IMR-90 (cell line): ENCODE data around the gene ADCY2. TPM values are rescaled to one million over a fixed set of nuclear protein-coding genes. Genes with fewer than 3 reads are reported as not detected.

Experiments
- ATAC-seq: fragments of 200-7000 bp; cut with Tn5 transposase; 2 replicates; pipeline ENCODE4 v1.9.1; 2020; ENCODE audit warnings: low read depth, mild to moderate bottlenecking, moderate library complexity
- BruUV-seq: library from RNA; stranded (reverse); fragments of 400-500 nt; replicated peaks from 2 replicates; lab custom pipeline; 2021; lab: Mats Ljungman, UMichigan
- CTCF ChIA-PET: fragments of 300-600 bp; formaldehyde crosslinking; extraction: SDS; loops from one replicate; lab custom pipeline; 2021; ENCODE audit warnings: antibody characterized with exemption; lab: Yijun Ruan, JAX
- POLR2A ChIA-PET: fragments of 300-600 bp; sonication (Branson Sonifier 250); formaldehyde crosslinking; loops from one replicate; lab custom pipeline; 2022; ENCODE audit warnings: antibody characterized with exemption; ENCODE audit not compliant: unreplicated experiment; lab: Charles Lee
- DNase-seq: peaks from one replicate; pipeline ENCODE4 v3.0.0; 2013
- H2AFZ ChIP-seq: replicated peaks from 2 replicates; pipeline ENCODE3; 2013; ENCODE audit warnings: low read length, mild to moderate bottlenecking; ENCODE audit not compliant: poor library complexity
- H2AK5ac ChIP-seq: 2 replicates; pipeline ENCODE4 v1.6.1; 2013; ENCODE audit warnings: low read depth, low read length, inconsistent platforms
- H2AK9ac ChIP-seq: replicated peaks from 2 replicates; pipeline ENCODE3; 2013; ENCODE audit warnings: mild to moderate bottlenecking, low read depth, low read length, moderate library complexity; ENCODE audit not compliant: poor library complexity
- H2BK120ac ChIP-seq: 2 replicates; pipeline ENCODE4 v1.6.1; 2013; ENCODE audit warnings: low read depth, low read length, inconsistent platforms
- H2BK15ac ChIP-seq: 3 replicates; pipeline ENCODE4 v1.6.1; 2013; ENCODE audit warnings: low read depth, low read length, inconsistent platforms
- H2BK20ac ChIP-seq: 2 replicates; pipeline ENCODE4 v1.6.1; 2013; ENCODE audit warnings: low read depth, mild to moderate bottlenecking, inconsistent platforms, low read length, moderate library complexity
- H2BK5ac ChIP-seq: 2 replicates; pipeline ENCODE4 v1.6.1; 2013; ENCODE audit warnings: mild to moderate bottlenecking, low read depth, low read length, inconsistent platforms; ENCODE audit not compliant: poor library complexity, severe bottlenecking
- H3K14ac ChIP-seq: replicated peaks from 2 replicates; pipeline ENCODE4 v1.6.1; 2013; ENCODE audit warnings: low read depth, low read length, inconsistent platforms
- H3K18ac ChIP-seq: 2 replicates; pipeline ENCODE4 v1.6.1; 2013; ENCODE audit warnings: low read depth, low read length, control low read depth
- H3K23ac ChIP-seq: 2 replicates; pipeline ENCODE4 v1.6.1; 2013; ENCODE audit warnings: low read depth, low read length, inconsistent platforms
- H3K27ac ChIP-seq: 2 replicates; pipeline ENCODE4 v1.5.1; 2013; ENCODE audit warnings: mild to moderate bottlenecking, control low read depth, low read length; ENCODE audit not compliant: insufficient read depth
- H3K27me3 ChIP-seq: 2 replicates; pipeline ENCODE4 v1.6.1; 2013; ENCODE audit warnings: low read length; ENCODE audit not compliant: control insufficient read depth, insufficient read depth
- H3K36me3 ChIP-seq: 2 replicates; pipeline ENCODE4 v1.6.1; 2013; ENCODE audit warnings: low read length, mixed read lengths; ENCODE audit not compliant: control insufficient read depth, insufficient read depth
- H3K4ac ChIP-seq: 2 replicates; pipeline ENCODE4 v1.6.1; 2013; ENCODE audit warnings: low read depth, low read length, inconsistent platforms
- H3K4me1 ChIP-seq: 2 replicates; pipeline ENCODE4 v1.6.1; 2013; ENCODE audit warnings: low read length, mixed read lengths; ENCODE audit not compliant: control insufficient read depth, insufficient read depth
- H3K4me2 ChIP-seq: 2 replicates; pipeline ENCODE4 v1.6.1; 2013; ENCODE audit warnings: low read depth, mild to moderate bottlenecking, control low read depth, low read length, moderate library complexity
- H3K4me3 ChIP-seq: 2 replicates; pipeline ENCODE4 v1.5.1; 2013; ENCODE audit warnings: low read depth, mild to moderate bottlenecking, control low read depth, low read length, moderate library complexity; ENCODE audit not compliant: insufficient read depth
- H3K56ac ChIP-seq: 2 replicates; pipeline ENCODE4 v1.6.1; 2013; ENCODE audit warnings: low read length, inconsistent platforms; ENCODE audit not compliant: insufficient read depth; ENCODE audit errors: extremely low read depth
- H3K79me1 ChIP-seq, 2 experiments: 2 replicates each; pipeline ENCODE4 v1.6.1; 2013; ENCODE audit warnings: low read length in 2 of 2, inconsistent platforms in 1 of 2, low read depth in 1 of 2
- H3K9ac ChIP-seq: 2 replicates; pipeline ENCODE4 v1.6.1; 2013; ENCODE audit warnings: low read depth, low read length, control low read depth
- H3K9me1 ChIP-seq: 2 replicates; pipeline ENCODE4 v1.6.1; 2013; ENCODE audit warnings: low read length, inconsistent platforms; ENCODE audit not compliant: insufficient read depth
- H3K9me3 ChIP-seq: 2 replicates; pipeline ENCODE4 v1.6.1; 2013; ENCODE audit warnings: low read length; ENCODE audit not compliant: control insufficient read depth, insufficient read depth
- H4K20me1 ChIP-seq: 2 replicates; pipeline ENCODE4 v1.6.1; 2013; ENCODE audit warnings: low read length, inconsistent platforms; ENCODE audit not compliant: insufficient read depth
- H4K5ac ChIP-seq: 2 replicates; pipeline ENCODE4 v1.6.1; 2013; ENCODE audit warnings: mild to moderate bottlenecking, low read depth, low read length, control low read depth
- H4K8ac ChIP-seq, 2 experiments: 2 replicates each; pipeline ENCODE4 v1.6.1; 2013; ENCODE audit warnings: low read depth in 2 of 2, low read length in 2 of 2, control low read depth in 1 of 2, inconsistent platforms in 1 of 2
- H4K91ac ChIP-seq: 2 replicates; pipeline ENCODE4 v1.6.1; 2013; ENCODE audit warnings: low read depth, low read length, inconsistent platforms; ENCODE audit not compliant: insufficient read depth
- MAFK ChIP-seq: IDR thresholded peaks from 2 replicates; pipeline ENCODE4 v1.6.1; 2012; ENCODE audit warnings: low read depth, low read length, improper control_type of control experiment
- MXI1 ChIP-seq: IDR thresholded peaks from 2 replicates; pipeline ENCODE4 v1.6.1; 2012; ENCODE audit warnings: low read depth, mild to moderate bottlenecking, low read length, moderate library complexity, borderline replicate concordance
- NFE2L2 ChIP-seq: fragments of 150-350 bp; IDR thresholded peaks from 2 replicates; pipeline ENCODE4 v1.6.1; 2016; ENCODE audit warnings: low read depth, mild to moderate bottlenecking, low read length
- WGBS, 2 experiments: methylation state at CpG; one replicate each; pipeline versions ENCODE4 v1.1.5 to v1.1.7; 2013; ENCODE audit warnings: missing lambda C conversion rate in 2 of 2; ENCODE audit not compliant: insufficient read length in 1 of 2; ENCODE audit errors: extremely low coverage in 2 of 2; 5-methylcytosine and 5-hydroxymethylcytosine counted together
- dilution Hi-C: fragments of 300-500 bp; cut with HindIII; formaldehyde crosslinking; loops from one replicate; pipeline ENCODE4 v1.14.3; 2018; ENCODE audit warnings: low sequenced_read_pairs; ENCODE audit not compliant: unreplicated experiment
- in situ Hi-C: fragments of 300-500 bp; cut with MboI; formaldehyde crosslinking; loops from 3 replicates; pipeline ENCODE4 v1.14.3; 2019; ENCODE audit warnings: low sequenced_read_pairs, inconsistent platforms, mixed read lengths
- intact Hi-C: fragments of 100-400 bp; cut with micrococcal nuclease; formaldehyde crosslinking; loops from 2 replicates; pipeline ENCODE4 v1.10.0; 2022
- polyA plus RNA-seq, 3 experiments: library from polyadenylated mRNA; depleted of rRNA; stranded (reverse); fragments of >200 nt; gene quantifications; 2 replicates each; pipeline ENCODE4 v1.2.3, GENCODE V29; 2012; ENCODE audit warnings: low replicate concordance in 1 of 3
- total RNA-seq: library from RNA; depleted of rRNA; stranded (reverse); fragments of >200 nt; gene quantifications from 2 replicates; pipeline ENCODE4 v1.2.3, GENCODE V29; 2012

Gene ADCY2
- total and polyA plus RNA-seq, 2 of the 4 experiments (the other 2 are of a cell fraction), result not detected

DNA sequence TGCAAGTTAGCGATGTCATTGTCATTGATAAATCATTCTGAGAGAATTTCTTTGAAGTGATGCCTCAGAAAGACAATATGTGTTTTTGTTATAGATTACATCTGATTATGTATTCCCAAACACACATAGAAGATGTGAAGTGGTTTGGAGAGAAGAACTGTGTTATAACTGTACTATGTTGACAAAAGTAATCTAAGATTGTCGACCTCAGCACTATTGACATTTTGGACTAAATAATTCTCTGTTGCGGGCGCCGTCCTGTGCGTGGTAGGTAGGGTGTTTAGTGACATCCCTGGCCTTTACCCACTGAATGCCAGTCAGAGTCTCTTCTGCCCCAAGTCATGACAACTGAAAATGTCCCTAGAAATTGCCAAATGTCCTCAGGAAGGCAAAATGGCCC, 377.2 kb downstream of the ADCY2 start:
- Histone ChIP-seq H3K18ac (no peak overlapping the region), H2BK5ac (no peak overlapping the region), H2AFZ (no peak overlapping the region), H3K23ac (no peak overlapping the region), H2BK120ac (no peak overlapping the region), H3K56ac (no peak overlapping the region), H3K36me3 (no peaks in the 10 kb centered on the region), H4K91ac (no peak overlapping the region), H3K27ac (no peak overlapping the region), H3K9me1 (no peaks in the 10 kb centered on the region), H3K9me3 (0 out of 2 replicates have a peak, but pooled peaks cover 3% of the 10 kb centered on the region), H3K79me1 (no peaks in the 10 kb centered on the region), H4K20me1 (no peaks in the 10 kb centered on the region), H2AK5ac (no peak overlapping the region), H2AK9ac (no peak overlapping the region), H3K4me2 (no peak overlapping the region), H4K5ac (no peak overlapping the region), H3K27me3 (no peaks in the 10 kb centered on the region), H4K8ac (no peak overlapping the region), H3K14ac (no peak overlapping the region), H3K4me3 (no peak overlapping the region), H2BK15ac (no peak overlapping the region), H2BK20ac (no peak overlapping the region), H3K4me1 (no peaks in the 10 kb centered on the region), H3K9ac (no peak overlapping the region), H3K4ac (no peak overlapping the region)
- DNase-seq (no peak), ATAC-seq (no peak)
- BruUV-seq, result no TSS peak
- in situ Hi-C loops (no loop called here), intact Hi-C loops (no loop called here), dilution Hi-C loops (no loop called here)
- TF ChIP-seq MXI1 (no peak), NFE2L2 (no peak), MAFK (peak; percentile 69; the same call in 1 of the 2 replicates)
- CTCF ChIA-PET, result interaction anchor here (0.6 kb wide), 1 partner anchor 395 kb away, joined by 3 read pairs; no protein-coding TSS in a partner anchor
- WGBS, 2 experiments, result no CpG with 5 or more reads among the region's 6 CpGs
- POLR2A ChIA-PET, result no interaction called here
